ENCODE data around the gene PRKAA2.

PRKAA2 gene

GRCh38 chr1:56671542-56671941 is 26.4 kb downstream of the PRKAA2 start:
- H3K27me3 ChIP-seq (replicated peaks; ENCODE audit: control insufficient read depth, insufficient read depth, low read length), result no peaks in the 10 kb centered on the region
- H3K36me3 ChIP-seq (ENCODE audit: control insufficient read depth, insufficient read depth, low read length), result no peaks in the 10 kb centered on the region
- no peak for DNase-seq (ENCODE audit: extremely low read depth, insufficient read length)
- TF ChIP-seq CTCF (IDR thresholded peaks at IDR 0.05; ENCODE audit: insufficient read depth, low read length, poor library complexity, severe bottlenecking), result no peak
- no peak overlapping the region for H3K4me3 ChIP-seq (replicated peaks; ENCODE audit: low read depth, low read length)

- no peak for TF ChIP-seq CTCF (IDR thresholded peaks at IDR 0.05; ENCODE audit: insufficient read depth, low read length, poor library complexity, severe bottlenecking)
- Histone ChIP-seq H3K27me3 (replicated peaks; ENCODE audit: control insufficient read depth, insufficient read depth, low read length) (no peaks in the 10 kb centered on the region), H3K4me3 (replicated peaks; ENCODE audit: low read depth, low read length) (no peak overlapping the region), H3K36me3 (ENCODE audit: control insufficient read depth, insufficient read depth, low read length) (no peaks in the 10 kb centered on the region)
- DNase-seq (ENCODE audit: extremely low read depth, insufficient read length), result no peak
These were observed 27.5 kb downstream of the PRKAA2 start for GRCh38 chr1:56672579-56672978.

- no peak for DNase-seq (ENCODE audit: extremely low read depth, insufficient read length)
- Histone ChIP-seq H3K4me3 (replicated peaks; ENCODE audit: low read depth, low read length) (no peak overlapping the region), H3K27me3 (replicated peaks; ENCODE audit: control insufficient read depth, insufficient read depth, low read length) (no peaks in the 10 kb centered on the region), H3K36me3 (ENCODE audit: control insufficient read depth, insufficient read depth, low read length) (no peaks in the 10 kb centered on the region)
- TF ChIP-seq CTCF (IDR thresholded peaks at IDR 0.05; ENCODE audit: insufficient read depth, low read length, poor library complexity, severe bottlenecking), result no peak
These were observed 30.6 kb downstream of the PRKAA2 start for GRCh38 chr1:56675763-56676162.

- DNase-seq (ENCODE audit: extremely low read depth, insufficient read length), result no peak
- TF ChIP-seq CTCF (IDR thresholded peaks at IDR 0.05; ENCODE audit: insufficient read depth, low read length, poor library complexity, severe bottlenecking), result no peak
These were observed 31.5 kb downstream of the PRKAA2 start for GRCh38 chr1:56676571-56677035.

GRCh38 chr1:56683569-56683968 is 38.5 kb downstream of the PRKAA2 start:
- DNase-seq (ENCODE audit: extremely low read depth, insufficient read length), result no peak
- no peaks in the 10 kb centered on the region for H3K27me3 ChIP-seq (replicated peaks; ENCODE audit: control insufficient read depth, insufficient read depth, low read length)
- H3K36me3 ChIP-seq (ENCODE audit: control insufficient read depth, insufficient read depth, low read length), result no peaks in the 10 kb centered on the region
- H3K4me3 ChIP-seq (replicated peaks; ENCODE audit: low read depth, low read length), result no peak overlapping the region
- TF ChIP-seq CTCF (IDR thresholded peaks at IDR 0.05; ENCODE audit: insufficient read depth, low read length, poor library complexity, severe bottlenecking), result no peak

More at GRCh38 chr1:56676571-56677035, 31.5 kb downstream of the PRKAA2 start:
- Histone ChIP-seq H3K36me3 (ENCODE audit: control insufficient read depth, insufficient read depth, low read length) (no peaks in the 10 kb centered on the region), H3K4me3 (replicated peaks; ENCODE audit: low read depth, low read length) (no peak overlapping the region), H3K27me3 (replicated peaks; ENCODE audit: control insufficient read depth, insufficient read depth, low read length) (no peaks in the 10 kb centered on the region)

- no peak for TF ChIP-seq CTCF (IDR thresholded peaks at IDR 0.05; ENCODE audit: insufficient read depth, low read length, poor library complexity, severe bottlenecking)
- Histone ChIP-seq H3K4me3 (replicated peaks; ENCODE audit: low read depth, low read length) (no peak overlapping the region), H3K36me3 (ENCODE audit: control insufficient read depth, insufficient read depth, low read length) (no peaks in the 10 kb centered on the region), H3K27me3 (replicated peaks; ENCODE audit: control insufficient read depth, insufficient read depth, low read length) (no peaks in the 10 kb centered on the region)
- DNase-seq (ENCODE audit: extremely low read depth, insufficient read length), result no peak
These were observed 41.1 kb downstream of the PRKAA2 start for GRCh38 chr1:56686169-56686568.

Data from GM06990 (cell line).